IPS-15b (cell line): ENCODE results near the gene ABR.
"Not testable (repeated sequence)": the region's sequence is repeated elsewhere in the genome, so short reads cannot be mapped to it uniquely, and the experiment has no call there.

Source experiments
- H3K27me3 ChIP-seq: one replicate; pipeline ENCODE4 v1.6.1; 2013; ENCODE audit warnings: low read length; ENCODE audit not compliant: control insufficient read depth, insufficient read depth
- H3K36me3 ChIP-seq: one replicate; pipeline ENCODE4 v1.6.1; 2013; ENCODE audit warnings: low read length; ENCODE audit not compliant: control insufficient read depth, insufficient read depth
- H3K4me1 ChIP-seq: one replicate; pipeline ENCODE4 v1.6.1; 2013; ENCODE audit warnings: mild to moderate bottlenecking, low read length; ENCODE audit not compliant: control insufficient read depth, insufficient read depth
- H3K4me3 ChIP-seq: one replicate; pipeline ENCODE4 v1.5.1; 2013; ENCODE audit warnings: low read depth, low read length
- H3K9ac ChIP-seq: one replicate; pipeline ENCODE4 v1.6.1; 2013; ENCODE audit warnings: low read depth, mild to moderate bottlenecking, low read length
- H3K9me3 ChIP-seq: one replicate; pipeline ENCODE4 v1.6.1; 2013; ENCODE audit warnings: mild to moderate bottlenecking, low read length; ENCODE audit not compliant: control insufficient read depth, insufficient read depth

ABR gene

GRCh38 chr17:1050246-1050995, 129.4 kb downstream of the ABR start:
- no peaks in the 10 kb centered on the region for H3K9me3 ChIP-seq
- H3K4me3 ChIP-seq = no peak overlapping the region
- no peaks in the 10 kb centered on the region for H3K27me3 ChIP-seq
- H3K36me3 ChIP-seq = no peaks in the 10 kb centered on the region
- no peaks in the 10 kb centered on the region for H3K4me1 ChIP-seq
- H3K9ac ChIP-seq = no peak overlapping the region

- no peaks in the 10 kb centered on the region for H3K9me3 ChIP-seq
- no peaks in the 10 kb centered on the region for H3K36me3 ChIP-seq
- no peak overlapping the region for H3K4me3 ChIP-seq
- H3K27me3 ChIP-seq = no peaks in the 10 kb centered on the region
- no peak overlapping the region for H3K9ac ChIP-seq
- H3K4me1 ChIP-seq = no peaks in the 10 kb centered on the region
Measured at GRCh38 chr17:1049446-1050225, 130.1 kb downstream of the ABR start.

- H3K36me3 ChIP-seq, H3K9ac ChIP-seq, H3K4me3 ChIP-seq, H3K4me1 ChIP-seq, H3K27me3 ChIP-seq, H3K9me3 ChIP-seq: not testable (repeated sequence)
Measured at GRCh38 chr17:1048516-1049115, 131.2 kb downstream of the ABR start.

GRCh38 chr17:1047879-1048470, 131.8 kb downstream of the ABR start:
- Histone ChIP-seq H3K9ac (no peak overlapping the region), H3K36me3 (no peaks in the 10 kb centered on the region), H3K9me3 (no peaks in the 10 kb centered on the region), H3K4me1 (no peaks in the 10 kb centered on the region), H3K4me3 (no peak overlapping the region), H3K27me3 (no peaks in the 10 kb centered on the region)

GRCh38 chr17:1047177-1047878, 132.5 kb downstream of the ABR start:
- H3K27me3 ChIP-seq = no peaks in the 10 kb centered on the region
- H3K36me3 ChIP-seq = no peaks in the 10 kb centered on the region
- H3K9ac ChIP-seq = no peak overlapping the region
- H3K4me1 ChIP-seq = no peaks in the 10 kb centered on the region
- H3K9me3 ChIP-seq = no peaks in the 10 kb centered on the region
- no peak overlapping the region for H3K4me3 ChIP-seq

GRCh38 chr17:1045456-1045855, 134.3 kb downstream of the ABR start:
- Histone ChIP-seq H3K27me3 (no peaks in the 10 kb centered on the region), H3K4me1 (no peaks in the 10 kb centered on the region), H3K9ac (no peak overlapping the region), H3K4me3 (no peak overlapping the region), H3K36me3 (no peaks in the 10 kb centered on the region), H3K9me3 (no peaks in the 10 kb centered on the region)

GRCh38 chr17:1044387-1045009, 135.3 kb downstream of the ABR start:
- H3K4me3 ChIP-seq, H3K9ac ChIP-seq, H3K4me1 ChIP-seq, H3K36me3 ChIP-seq, H3K9me3 ChIP-seq, H3K27me3 ChIP-seq: not testable (repeated sequence)

- Histone ChIP-seq H3K4me3 (no peak overlapping the region), H3K4me1 (no peaks in the 10 kb centered on the region), H3K36me3 (no peaks in the 10 kb centered on the region), H3K9ac (no peak overlapping the region), H3K27me3 (no peaks in the 10 kb centered on the region), H3K9me3 (no peaks in the 10 kb centered on the region)
Measured at GRCh38 chr17:1043601-1044251, 136.1 kb downstream of the ABR start.

GRCh38 chr17:1042486-1042885, 137.3 kb downstream of the ABR start:
- Histone ChIP-seq H3K4me3 (no peak overlapping the region), H3K4me1 (no peaks in the 10 kb centered on the region), H3K27me3 (no peaks in the 10 kb centered on the region), H3K9me3 (no peaks in the 10 kb centered on the region), H3K36me3 (no peaks in the 10 kb centered on the region), H3K9ac (no peak overlapping the region)

GRCh38 chr17:1041746-1042145, 138.0 kb downstream of the ABR start:
- Histone ChIP-seq H3K4me3 (no peak overlapping the region), H3K27me3 (no peaks in the 10 kb centered on the region), H3K36me3 (no peaks in the 10 kb centered on the region), H3K4me1 (no peaks in the 10 kb centered on the region), H3K9ac (no peak overlapping the region), H3K9me3 (no peaks in the 10 kb centered on the region)

GRCh38 chr17:1040216-1040600, 139.6 kb downstream of the ABR start:
- H3K4me3 ChIP-seq = no peak overlapping the region
- H3K9me3 ChIP-seq = no peaks in the 10 kb centered on the region
- no peaks in the 10 kb centered on the region for H3K27me3 ChIP-seq
- H3K4me1 ChIP-seq = no peaks in the 10 kb centered on the region
- H3K9ac ChIP-seq = no peak overlapping the region
- H3K36me3 ChIP-seq = no peaks in the 10 kb centered on the region
